GM12874 (cell line): ENCODE data around the gene MAPRE3.
A peak's percentile ranks its signal among the peaks of the same experiment; 100 is the strongest.

Experiments used
- TF ChIP-seq, protein P1 (sequence below): IDR thresholded peaks from 2 replicates; pipeline ENCODE4 v1.5.1; 2011; ENCODE audit warnings: low read depth, mild to moderate bottlenecking, control low read depth, low read length, moderate library complexity; ENCODE audit not compliant: insufficient read depth

MAPRE3 gene

GRCh38 chr2:26970244-26970927 is at the start of gene MAPRE3:
Gene MAPRE3, plus strand, starts transcription at chr2:26970637. Its CDS starts 51,582 bp downstream, at chr2:27022219.
- TF ChIP-seq, protein P1, sequence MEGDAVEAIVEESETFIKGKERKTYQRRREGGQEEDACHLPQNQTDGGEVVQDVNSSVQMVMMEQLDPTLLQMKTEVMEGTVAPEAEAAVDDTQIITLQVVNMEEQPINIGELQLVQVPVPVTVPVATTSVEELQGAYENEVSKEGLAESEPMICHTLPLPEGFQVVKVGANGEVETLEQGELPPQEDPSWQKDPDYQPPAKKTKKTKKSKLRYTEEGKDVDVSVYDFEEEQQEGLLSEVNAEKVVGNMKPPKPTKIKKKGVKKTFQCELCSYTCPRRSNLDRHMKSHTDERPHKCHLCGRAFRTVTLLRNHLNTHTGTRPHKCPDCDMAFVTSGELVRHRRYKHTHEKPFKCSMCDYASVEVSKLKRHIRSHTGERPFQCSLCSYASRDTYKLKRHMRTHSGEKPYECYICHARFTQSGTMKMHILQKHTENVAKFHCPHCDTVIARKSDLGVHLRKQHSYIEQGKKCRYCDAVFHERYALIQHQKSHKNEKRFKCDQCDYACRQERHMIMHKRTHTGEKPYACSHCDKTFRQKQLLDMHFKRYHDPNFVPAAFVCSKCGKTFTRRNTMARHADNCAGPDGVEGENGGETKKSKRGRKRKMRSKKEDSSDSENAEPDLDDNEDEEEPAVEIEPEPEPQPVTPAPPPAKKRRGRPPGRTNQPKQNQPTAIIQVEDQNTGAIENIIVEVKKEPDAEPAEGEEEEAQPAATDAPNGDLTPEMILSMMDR, result no peak

DNA sequence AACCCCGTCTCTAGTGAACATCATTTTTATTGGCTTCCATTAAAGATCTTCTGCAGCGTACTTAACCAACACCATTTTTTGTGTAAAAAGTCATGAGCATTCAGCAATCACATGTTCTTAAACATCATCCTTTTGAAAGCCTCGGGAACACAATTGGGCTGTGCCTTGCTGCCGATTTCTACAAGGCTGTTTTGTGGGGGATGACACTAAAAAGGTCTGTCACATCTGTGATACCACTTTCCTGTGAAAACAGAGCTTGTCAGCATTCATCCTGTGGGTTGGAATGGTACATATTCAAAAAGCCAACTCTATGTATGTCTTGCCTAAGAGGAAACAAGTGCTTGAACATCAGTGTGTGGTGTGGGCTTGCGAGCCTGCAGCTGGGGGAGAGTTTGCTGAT is 49.1 kb upstream of the MAPRE3 start:
- TF ChIP-seq, protein P1, result no peak

DNA sequence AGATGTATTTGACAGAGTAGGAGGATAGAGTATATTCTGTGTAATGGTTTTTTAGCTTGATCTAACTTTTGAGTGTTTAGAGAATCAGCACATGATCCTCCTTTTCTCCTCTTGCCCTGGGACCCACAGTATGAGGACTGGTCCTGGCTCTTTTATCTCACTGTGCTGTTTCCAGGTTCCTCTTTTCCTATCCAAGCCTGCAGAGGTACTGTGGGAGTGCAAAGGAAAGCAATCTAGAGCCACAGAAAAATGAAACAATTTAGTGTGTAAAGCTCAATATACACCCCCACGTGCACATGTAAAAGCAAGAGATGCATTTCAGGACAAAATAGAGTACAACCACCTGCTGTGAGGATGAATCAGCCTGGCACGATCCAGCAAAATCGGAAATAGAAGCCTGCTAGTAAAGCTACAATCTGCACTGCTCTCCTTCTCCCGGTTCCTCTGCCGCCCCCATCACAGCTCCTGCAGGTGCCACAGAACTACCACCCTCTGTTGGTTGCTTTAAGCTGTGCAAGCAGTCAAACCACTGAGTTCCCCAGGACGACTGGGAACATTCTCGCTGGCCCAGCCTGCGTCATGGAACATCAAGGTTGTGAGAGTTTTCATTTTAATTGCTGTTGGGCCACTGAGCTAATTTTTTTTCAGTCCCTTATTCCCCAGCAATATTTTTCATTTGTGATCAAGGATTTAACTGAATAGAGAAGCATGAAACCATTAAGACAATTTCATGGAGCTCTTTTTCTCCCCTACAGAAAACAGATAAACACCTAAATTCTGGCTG is 47.8 kb upstream of the MAPRE3 start:
- TF ChIP-seq, protein P1, result peak; percentile 75

GRCh38 chr2:26924731-26925099 is 45.7 kb upstream of the MAPRE3 start:
- TF ChIP-seq, protein P1, result no peak

GRCh38 chr2:26925100-26925791 is 45.2 kb upstream of the MAPRE3 start:
- TF ChIP-seq, protein P1, result no peak

- TF ChIP-seq, protein P1, result no peak
Observed at GRCh38 chr2:26927221-26927620, 43.2 kb upstream of the MAPRE3 start.

GRCh38 chr2:26932974-26933373 is 37.5 kb upstream of the MAPRE3 start:
- TF ChIP-seq, protein P1, result no peak
